Mesothelial cell of epicardium (in vitro differentiated cells): ENCODE measurements around the gene PPP2R2B. TPM values are rescaled to one million over a fixed set of nuclear protein-coding genes. Genes with fewer than 3 reads are reported as not detected.
"Not testable (repeated sequence)": the region's sequence is repeated elsewhere in the genome, so short reads cannot be mapped to it uniquely, and the experiment has no call there.

Experiments used
- DNase-seq, 2 experiments: peaks; one replicate each; pipeline ENCODE4 v3.0.0; 2021; ENCODE audit warnings: low spot score in 2 of 2; ENCODE audit not compliant: unreplicated experiment in 2 of 2
- H3K27ac Mint-ChIP-seq: 2 replicates; pipeline ENCODE4 v1.8.0; 2021; ENCODE audit warnings: mixed read lengths
- H3K27me3 Mint-ChIP-seq: 2 replicates; pipeline ENCODE4 v1.8.0; 2021; ENCODE audit warnings: low read depth, mixed read lengths
- H3K36me3 Mint-ChIP-seq: 2 replicates; pipeline ENCODE4 v1.8.0; 2021; ENCODE audit warnings: mixed read lengths
- H3K4me1 Mint-ChIP-seq: 2 replicates; pipeline ENCODE4 v1.8.0; 2021; ENCODE audit warnings: mixed read lengths
- H3K4me3 Mint-ChIP-seq: 2 replicates; pipeline ENCODE4 v1.8.0; 2021; ENCODE audit warnings: mild to moderate bottlenecking, moderate library complexity, mixed read lengths
- H3K9me3 Mint-ChIP-seq: 2 replicates; pipeline ENCODE4 v1.8.0; 2021; ENCODE audit warnings: mixed read lengths
- CTCF ChIP-seq: fragments of 200-600 bp; sonication (generic); IDR thresholded peaks from one replicate; pipeline ENCODE4 v1.5.0; 2021; ENCODE audit warnings: antibody characterized with exemption; ENCODE audit not compliant: unreplicated experiment
- total RNA-seq: library from RNA; stranded (reverse); gene quantifications from 3 replicates; pipeline ENCODE4 v1.2.1, GENCODE V29; 2021

Gene PPP2R2B
- total RNA-seq, 1 donor from 2014 or later, result 18.2 TPM

- TF ChIP-seq CTCF, result no peak
- peaks cover 18% of the 10 kb centered on the region for H3K36me3 Mint-ChIP-seq
Measured at GRCh38 chr5:146732962-146733361, 145.6 kb downstream of the PPP2R2B start.

GRCh38 chr5:146731909-146732659 lies 146.5 kb downstream of the PPP2R2B start:
- Mint-ChIP-seq H3K27me3 (no peaks in the 10 kb centered on the region), H3K4me1 (peaks cover 28% of the 10 kb centered on the region)

More at GRCh38 chr5:146732962-146733361, 145.6 kb downstream of the PPP2R2B start:
- no peak overlapping the region for H3K4me3 Mint-ChIP-seq
- peak overlapping the region; percentile 23 for H3K27ac Mint-ChIP-seq
- peaks cover 19% of the 10 kb centered on the region for H3K9me3 Mint-ChIP-seq
- peaks cover 28% of the 10 kb centered on the region for H3K4me1 Mint-ChIP-seq
- H3K27me3 Mint-ChIP-seq, result no peaks in the 10 kb centered on the region
- no peak for DNase-seq

GRCh38 chr5:146728746-146729145 lies 149.8 kb downstream of the PPP2R2B start:
- H3K4me1 Mint-ChIP-seq, result peaks cover 27% of the 10 kb centered on the region
- not testable (repeated sequence) for H3K27me3 Mint-ChIP-seq, H3K27ac Mint-ChIP-seq, H3K4me3 Mint-ChIP-seq, DNase-seq
- H3K9me3 Mint-ChIP-seq, result peaks cover 20% of the 10 kb centered on the region
- H3K36me3 Mint-ChIP-seq, result peaks cover 20% of the 10 kb centered on the region

More at GRCh38 chr5:146731909-146732659, 146.5 kb downstream of the PPP2R2B start:
- Mint-ChIP-seq H3K27ac (peak overlapping the region; percentile 80), H3K4me3 (no peak overlapping the region), H3K9me3 (peaks cover 19% of the 10 kb centered on the region), H3K36me3 (peaks cover 20% of the 10 kb centered on the region)
- DNase-seq, result no peak
- no peak for TF ChIP-seq CTCF

GRCh38 chr5:146726891-146727290 lies 151.7 kb downstream of the PPP2R2B start:
- no peaks in the 10 kb centered on the region for H3K27me3 Mint-ChIP-seq
- peaks cover 20% of the 10 kb centered on the region for H3K36me3 Mint-ChIP-seq
- H3K4me3 Mint-ChIP-seq, result no peak overlapping the region
- TF ChIP-seq CTCF, result no peak
- H3K27ac Mint-ChIP-seq, result no peak overlapping the region
- H3K9me3 Mint-ChIP-seq, result peaks cover 23% of the 10 kb centered on the region
- DNase-seq, result no peak
- H3K4me1 Mint-ChIP-seq, result peaks cover 31% of the 10 kb centered on the region

GRCh38 chr5:146726020-146726419 lies 152.5 kb downstream of the PPP2R2B start:
- no peak for DNase-seq
- no peak for TF ChIP-seq CTCF
- Mint-ChIP-seq H3K9me3 (peaks cover 23% of the 10 kb centered on the region), H3K36me3 (peaks cover 20% of the 10 kb centered on the region), H3K27ac (peak overlapping the region; percentile 17), H3K4me1 (peaks cover 30% of the 10 kb centered on the region), H3K4me3 (no peak overlapping the region), H3K27me3 (no peaks in the 10 kb centered on the region)

GRCh38 chr5:146725025-146725424 lies 153.5 kb downstream of the PPP2R2B start:
- TF ChIP-seq CTCF, result no peak
- DNase-seq, result no peak
- Mint-ChIP-seq H3K36me3 (peaks cover 14% of the 10 kb centered on the region), H3K27ac (no peak overlapping the region), H3K27me3 (no peaks in the 10 kb centered on the region), H3K9me3 (peaks cover 15% of the 10 kb centered on the region), H3K4me3 (no peak overlapping the region), H3K4me1 (peaks cover 36% of the 10 kb centered on the region)
